ENCODE data around the gene GRID2.

- TF ChIP-seq CTCF (IDR thresholded peaks at IDR 0.05) (no peak), POLR2A (IDR thresholded peaks at IDR 0.05) (no peak)
These were observed 875.3 kb downstream of the GRID2 start for GRCh38 chr4:93179044-93179443.
